PC-9 (cell line): ENCODE results near the gene ZC3H8. TPM values are rescaled to one million over a fixed set of nuclear protein-coding genes. Genes with fewer than 3 reads are reported as not detected.
"Not testable (repeated sequence)": the region's sequence is repeated elsewhere in the genome, so short reads cannot be mapped to it uniquely, and the experiment has no call there.

Experiments
- BruUV-seq: library from RNA; stranded (reverse); fragments of 400-500 nt; replicated peaks from 2 replicates; lab custom pipeline; 2021; lab: Mats Ljungman, UMichigan
- CTCF ChIA-PET: fragments of 300-600 bp; sonication (Branson Sonifier 250); formaldehyde crosslinking; loops from one replicate; lab custom pipeline; 2022; ENCODE audit warnings: antibody characterized with exemption; lab: Charles Lee
- POLR2A ChIA-PET: fragments of 300-600 bp; sonication (Branson Sonifier 250); formaldehyde crosslinking; loops from one replicate; lab custom pipeline; 2022; ENCODE audit warnings: antibody characterized with exemption; ENCODE audit not compliant: unreplicated experiment; lab: Charles Lee
- DNase-seq, 2 experiments: peaks; one replicate each; pipeline versions ENCODE4 v3.0.0 to v3.0.0-alpha.2; 2015 to 2022; ENCODE audit warnings: mixed read lengths in 1 of 2
- H2AFZ ChIP-seq: fragments of 200-600 bp; sonication (generic); 2 replicates; pipeline ENCODE4 v1.8.1; 2017; ENCODE audit warnings: antibody characterized with exemption
- H3F3A ChIP-seq: fragments of 200-600 bp; sonication (generic); 2 replicates; pipeline ENCODE4 v1.8.1; 2017; ENCODE audit warnings: antibody characterized with exemption, mild to moderate bottlenecking, low read depth; ENCODE audit not compliant: insufficient read depth
- H3K27ac ChIP-seq: fragments of 200-600 bp; sonication (generic); 2 replicates; pipeline ENCODE4 v1.6.1; 2016; ENCODE audit warnings: mixed run types
- H3K27me3 ChIP-seq: fragments of 200-600 bp; sonication (generic); 2 replicates; pipeline ENCODE4 v1.6.1; 2016; ENCODE audit warnings: low read depth, mixed run types; ENCODE audit not compliant: insufficient read depth
- H3K36me3 ChIP-seq: fragments of 200-600 bp; sonication (generic); 2 replicates; pipeline ENCODE4 v1.6.1; 2016; ENCODE audit warnings: low read depth, mixed run types
- H3K4me1 ChIP-seq: fragments of 200-600 bp; sonication (generic); replicated peaks from 2 replicates; pipeline ENCODE4 v1.6.1; 2016; ENCODE audit warnings: mixed run types; ENCODE audit not compliant: insufficient read depth
- H3K4me2 ChIP-seq: fragments of 200-600 bp; sonication (generic); 2 replicates; pipeline ENCODE4 v1.6.1; 2017; ENCODE audit warnings: mixed run types
- H3K4me3 ChIP-seq: fragments of 200-600 bp; sonication (generic); 2 replicates; pipeline ENCODE4 v1.6.1; 2016; ENCODE audit warnings: mixed run types
- H3K79me2 ChIP-seq: fragments of 200-600 bp; sonication (generic); 2 replicates; pipeline ENCODE4 v1.6.1; 2017; ENCODE audit warnings: low read depth, mixed run types
- H3K9me2 ChIP-seq: fragments of 200-600 bp; sonication (generic); 2 replicates; pipeline ENCODE4 v1.8.1; 2017; ENCODE audit warnings: mild to moderate bottlenecking; ENCODE audit not compliant: insufficient read depth
- H3K9me3 ChIP-seq: fragments of 200-600 bp; sonication (generic); 2 replicates; pipeline ENCODE4 v1.8.1; 2016; ENCODE audit warnings: low read depth; ENCODE audit not compliant: insufficient read depth
- H4K20me1 ChIP-seq: fragments of 200-600 bp; sonication (generic); 2 replicates; pipeline ENCODE4 v1.8.1; 2017; ENCODE audit not compliant: insufficient read depth
- CTCF ChIP-seq: fragments of 200-600 bp; sonication (generic); conservative IDR thresholded peaks from 2 replicates; pipeline ENCODE4 v1.6.1; 2017; ENCODE audit warnings: mixed run types, antibody characterized with exemption, mild to moderate bottlenecking, moderate library complexity
- EZH2 ChIP-seq: fragments of 200-600 bp; sonication (generic); IDR thresholded peaks from 2 replicates; pipeline ENCODE4 v1.8.0; 2017; ENCODE audit warnings: antibody characterized with exemption, low read depth
- intact Hi-C: fragments of 100-400 bp; cut with micrococcal nuclease; formaldehyde crosslinking; loops from one replicate; pipeline ENCODE4 v1.10.0; 2022; ENCODE audit not compliant: unreplicated experiment
- total RNA-seq: library from RNA; stranded (reverse); gene quantifications from 2 replicates; pipeline ENCODE4 v1.2.3, GENCODE V29; 2021

ZC3H8 gene
- total RNA-seq, 1 experiment from 2014 or later, result 8.6 TPM

DNA sequence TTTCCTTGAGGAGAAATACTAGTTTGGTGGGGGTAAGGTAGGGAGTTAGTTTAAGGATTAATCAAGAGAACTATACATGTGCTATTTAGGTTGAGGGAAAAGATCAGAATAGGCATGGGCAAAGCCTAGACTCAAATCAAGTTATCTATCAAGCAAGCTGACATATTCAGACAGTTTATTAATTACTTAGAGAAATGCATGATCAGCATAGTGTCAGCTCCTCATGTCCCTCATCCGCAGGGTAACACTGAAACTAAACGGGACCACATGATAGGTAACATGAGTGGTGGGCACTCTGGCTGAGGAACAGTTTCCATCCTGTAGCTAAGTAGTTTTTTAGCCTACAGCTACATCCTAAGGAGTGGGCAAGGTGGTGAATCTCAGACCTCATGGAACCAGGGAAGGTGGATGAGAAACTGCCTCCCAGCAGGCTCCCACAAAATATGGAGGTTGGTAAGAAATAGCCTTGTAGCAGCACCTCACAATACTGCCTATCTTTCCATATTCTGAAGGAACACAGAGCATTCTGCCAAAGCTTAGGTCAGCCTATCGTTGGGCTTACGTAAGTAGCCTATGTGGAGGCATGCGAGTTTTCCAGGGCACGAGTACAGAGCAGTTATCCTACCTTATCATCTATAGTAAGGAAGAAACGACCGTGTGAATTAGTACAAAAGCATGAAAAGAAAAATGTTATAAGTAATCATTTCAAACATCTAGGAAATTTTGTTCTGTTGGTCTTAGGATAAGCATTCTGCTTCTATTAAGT lies 39.0 kb upstream of the ZC3H8 start:
- no peak overlapping the region for H3K4me3 ChIP-seq
- no peaks in the 10 kb centered on the region for H3K79me2 ChIP-seq
- BruUV-seq, result no TSS peak

DNA sequence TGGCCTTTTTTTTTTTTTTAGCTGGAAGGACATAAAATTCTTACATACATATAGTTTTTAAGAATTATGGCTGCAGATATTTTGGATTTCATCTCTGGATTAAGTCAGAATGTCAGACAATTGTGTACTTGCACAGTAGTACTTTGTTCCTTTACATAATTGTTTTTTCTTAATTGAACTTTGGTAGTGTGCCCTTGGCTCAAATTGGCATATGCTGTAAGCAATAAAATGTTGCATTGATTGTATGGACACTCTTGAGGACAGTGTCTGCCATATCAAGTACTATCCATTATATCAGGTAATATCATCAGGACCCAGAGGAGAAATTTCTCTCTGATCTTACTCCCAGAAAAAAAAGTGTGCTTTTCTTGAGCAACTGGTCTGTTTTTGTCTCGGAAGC lies 35.8 kb upstream of the ZC3H8 start:
- intact Hi-C loops, result no loop called here
- H3F3A ChIP-seq, result no peaks in the 10 kb centered on the region
- no peaks in the 10 kb centered on the region for H3K9me3 ChIP-seq
- H3K4me3 ChIP-seq, result no peak overlapping the region
- no peaks in the 10 kb centered on the region for H3K9me2 ChIP-seq
- BruUV-seq, result no TSS peak
- DNase-seq, result no peak
- ChIA-PET CTCF (no interaction called here), POLR2A (no interaction called here)
- no peaks in the 10 kb centered on the region for H3K4me1 ChIP-seq
- H3K27ac ChIP-seq, result no peak overlapping the region
- TF ChIP-seq CTCF (no peak), EZH2 (no peak)
- H3K79me2 ChIP-seq, result no peaks in the 10 kb centered on the region
- H3K27me3 ChIP-seq, result no peaks in the 10 kb centered on the region
- no peak overlapping the region for H3K4me2 ChIP-seq
- no peaks in the 10 kb centered on the region for H4K20me1 ChIP-seq
- H3K36me3 ChIP-seq, result no peaks in the 10 kb centered on the region
- H2AFZ ChIP-seq, result no peak overlapping the region

More for the DNA sequence above, 39.0 kb upstream of the ZC3H8 start:
- H3K4me1 ChIP-seq, result no peaks in the 10 kb centered on the region
- H4K20me1 ChIP-seq, result no peaks in the 10 kb centered on the region
- DNase-seq, result no peak
- no peak overlapping the region for H3K27ac ChIP-seq
- TF ChIP-seq CTCF (no peak), EZH2 (no peak)
- no peak overlapping the region for H3K4me2 ChIP-seq
- POLR2A ChIA-PET, result no interaction called here
- no peaks in the 10 kb centered on the region for H3K9me2 ChIP-seq
- intact Hi-C loops, result no loop called here
- H3K36me3 ChIP-seq, result no peaks in the 10 kb centered on the region
- CTCF ChIA-PET, result no interaction called here
- no peak overlapping the region for H2AFZ ChIP-seq
- no peaks in the 10 kb centered on the region for H3F3A ChIP-seq
- no peaks in the 10 kb centered on the region for H3K9me3 ChIP-seq
- no peaks in the 10 kb centered on the region for H3K27me3 ChIP-seq

GRCh38 chr2:112290088-112290487 lies 35.2 kb upstream of the ZC3H8 start:
- no peak overlapping the region for H3K4me2 ChIP-seq
- intact Hi-C loops, result no loop called here
- no peak overlapping the region for H3K27ac ChIP-seq
- H3F3A ChIP-seq, result no peaks in the 10 kb centered on the region
- H3K9me2 ChIP-seq, result no peaks in the 10 kb centered on the region
- no peak overlapping the region for H2AFZ ChIP-seq
- BruUV-seq, result no TSS peak
- TF ChIP-seq EZH2 (no peak), CTCF (no peak)
- no peaks in the 10 kb centered on the region for H4K20me1 ChIP-seq
- H3K4me3 ChIP-seq, result no peak overlapping the region
- H3K27me3 ChIP-seq, result no peaks in the 10 kb centered on the region
- H3K4me1 ChIP-seq, result no peaks in the 10 kb centered on the region
- ChIA-PET POLR2A (no interaction called here), CTCF (no interaction called here)
- H3K9me3 ChIP-seq, result no peaks in the 10 kb centered on the region
- no peak for DNase-seq
- no peaks in the 10 kb centered on the region for H3K36me3 ChIP-seq
- no peaks in the 10 kb centered on the region for H3K79me2 ChIP-seq

GRCh38 chr2:112283535-112283934 lies 28.7 kb upstream of the ZC3H8 start:
- H3K79me2 ChIP-seq, DNase-seq, H3K36me3 ChIP-seq, H3K4me1 ChIP-seq, H4K20me1 ChIP-seq, H3K27me3 ChIP-seq, H3K9me2 ChIP-seq, CTCF ChIA-PET, H2AFZ ChIP-seq, H3F3A ChIP-seq, H3K4me2 ChIP-seq, H3K9me3 ChIP-seq, H3K4me3 ChIP-seq, BruUV-seq, intact Hi-C loops, H3K27ac ChIP-seq: not testable (repeated sequence)
- POLR2A ChIA-PET, result interaction anchor here (0.7 kb wide), 1 partner anchor 222 kb away, joined by 3 read pairs; no protein-coding TSS in a partner anchor

GRCh38 chr2:112282066-112282465 lies 27.2 kb upstream of the ZC3H8 start:
- POLR2A ChIA-PET, H3K4me1 ChIP-seq, H3K4me3 ChIP-seq, DNase-seq, H3K79me2 ChIP-seq, H3K27ac ChIP-seq, H2AFZ ChIP-seq, H3F3A ChIP-seq, H4K20me1 ChIP-seq, H3K9me3 ChIP-seq, H3K36me3 ChIP-seq, CTCF ChIA-PET, H3K4me2 ChIP-seq, H3K9me2 ChIP-seq, H3K27me3 ChIP-seq, BruUV-seq, intact Hi-C loops: not testable (repeated sequence)
